DOHH2 (cell line): Measurements from ENCODE around the gene POLN.

Experiments used
- H3F3A ChIP-seq: fragments of 200-600 bp; sonication (generic), shearing (Covaris generic); 2 replicates; pipeline ENCODE4 v1.6.0; 2016; ENCODE audit warnings: antibody characterized with exemption, mild to moderate bottlenecking; ENCODE audit not compliant: control insufficient read depth, insufficient read depth
- H3K27ac ChIP-seq: fragments of 200-600 bp; sonication (generic); 2 replicates; pipeline ENCODE4 v1.5.1; 2014; ENCODE audit warnings: low read depth, mild to moderate bottlenecking, low read length, moderate library complexity
- H3K27me3 ChIP-seq: fragments of 200-600 bp; sonication (generic); 2 replicates; pipeline ENCODE4 v1.6.1; 2014; ENCODE audit warnings: mild to moderate bottlenecking, low read length, mixed read lengths; ENCODE audit not compliant: control insufficient read depth
- H3K36me3 ChIP-seq: fragments of 200-600 bp; sonication (generic); 2 replicates; pipeline ENCODE4 v1.6.1; 2014; ENCODE audit warnings: mild to moderate bottlenecking, low read length, moderate library complexity, mixed read lengths; ENCODE audit not compliant: control insufficient read depth
- H3K4me1 ChIP-seq: fragments of 200-600 bp; sonication (generic); 2 replicates; pipeline ENCODE4 v1.6.1; 2014; ENCODE audit warnings: mild to moderate bottlenecking, low read length, mixed read lengths; ENCODE audit not compliant: control insufficient read depth
- H3K4me2 ChIP-seq: fragments of 200-600 bp; sonication (generic); 2 replicates; pipeline ENCODE4 v1.6.0; 2014; ENCODE audit warnings: mild to moderate bottlenecking, low read length, moderate library complexity
- H3K4me3 ChIP-seq: fragments of 200-600 bp; sonication (generic); 2 replicates; pipeline ENCODE4 v1.5.1; 2014; ENCODE audit warnings: mild to moderate bottlenecking, low read length, mixed read lengths
- H3K79me2 ChIP-seq: fragments of 200-600 bp; sonication (generic); 2 replicates; pipeline ENCODE4 v1.6.1; 2014; ENCODE audit warnings: mild to moderate bottlenecking, low read length, mixed read lengths; ENCODE audit not compliant: control insufficient read depth
- H3K9me2 ChIP-seq: fragments of 200-600 bp; sonication (generic); replicated peaks from 2 replicates; pipeline ENCODE4 v1.6.1; 2014; ENCODE audit warnings: mild to moderate bottlenecking, low read length, mixed read lengths; ENCODE audit not compliant: control insufficient read depth
- H3K9me3 ChIP-seq: fragments of 200-600 bp; sonication (generic); 2 replicates; pipeline ENCODE4 v1.6.1; 2014; ENCODE audit warnings: antibody characterized with exemption, low read length, mixed read lengths; ENCODE audit not compliant: control insufficient read depth, insufficient read depth
- H4K20me1 ChIP-seq: fragments of 200-600 bp; sonication (generic); 2 replicates; pipeline ENCODE4 v1.6.0; 2014; ENCODE audit warnings: low read depth, mild to moderate bottlenecking, antibody characterized with exemption, low read length, moderate library complexity; ENCODE audit not compliant: control insufficient read depth, insufficient read depth
- EZH2phosphoT487 ChIP-seq: fragments of 200-600 bp; sonication (generic); IDR thresholded peaks from 2 replicates; pipeline ENCODE4 v1.6.1; 2017; ENCODE audit warnings: borderline replicate concordance, mild to moderate bottlenecking, antibody characterized with exemption, low read length, moderate library complexity, mixed read lengths
- TF ChIP-seq, protein P1 (sequence below): fragments of 200-600 bp; sonication (generic); IDR thresholded peaks from one replicate; pipeline ENCODE4 v1.5.1; 2014; ENCODE audit warnings: antibody characterized with exemption, mild to moderate bottlenecking, low read depth, low read length; ENCODE audit not compliant: poor library complexity, severe bottlenecking

The POLN gene

DNA sequence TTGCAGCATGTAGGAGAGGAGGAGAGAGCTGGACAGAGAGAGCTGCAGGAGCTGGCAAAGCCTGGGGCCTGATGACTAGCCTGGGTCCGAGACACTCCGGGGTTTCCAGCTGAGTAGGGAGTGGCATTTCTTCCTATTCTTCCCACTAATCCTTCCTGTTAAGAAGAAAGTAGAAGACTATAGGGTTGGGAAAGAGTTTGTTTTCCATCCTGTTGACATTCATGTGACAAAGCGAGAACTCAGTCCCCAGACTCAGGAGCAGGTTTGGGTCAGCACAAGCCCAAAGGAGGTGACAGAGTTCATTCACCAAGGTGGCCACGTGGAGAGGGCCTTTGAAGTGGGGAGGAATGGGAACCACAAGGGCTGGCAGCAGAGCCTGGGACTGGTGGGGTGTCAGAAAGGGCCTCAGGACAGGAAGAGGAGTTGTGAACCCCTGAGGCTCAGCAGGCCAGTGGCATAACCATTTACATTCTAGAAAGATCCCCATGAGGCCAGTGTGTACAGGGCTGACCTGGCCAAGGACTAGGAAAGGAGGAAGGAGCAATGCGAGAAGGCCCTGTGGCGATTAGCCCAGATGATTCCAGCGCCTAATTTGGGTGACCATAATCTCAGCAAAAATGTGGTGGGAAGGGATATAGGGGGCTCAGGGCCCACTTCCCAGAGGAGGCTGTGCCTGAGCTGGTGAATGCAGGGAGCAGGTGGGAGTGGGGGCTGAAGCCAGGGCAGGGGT lies 3.3 kb upstream of the POLN start:
- no peaks in the 10 kb centered on the region for H3K27me3 ChIP-seq
- no peak overlapping the region for H3K27ac ChIP-seq
- no peaks in the 10 kb centered on the region for H3K9me2 ChIP-seq

DNA sequence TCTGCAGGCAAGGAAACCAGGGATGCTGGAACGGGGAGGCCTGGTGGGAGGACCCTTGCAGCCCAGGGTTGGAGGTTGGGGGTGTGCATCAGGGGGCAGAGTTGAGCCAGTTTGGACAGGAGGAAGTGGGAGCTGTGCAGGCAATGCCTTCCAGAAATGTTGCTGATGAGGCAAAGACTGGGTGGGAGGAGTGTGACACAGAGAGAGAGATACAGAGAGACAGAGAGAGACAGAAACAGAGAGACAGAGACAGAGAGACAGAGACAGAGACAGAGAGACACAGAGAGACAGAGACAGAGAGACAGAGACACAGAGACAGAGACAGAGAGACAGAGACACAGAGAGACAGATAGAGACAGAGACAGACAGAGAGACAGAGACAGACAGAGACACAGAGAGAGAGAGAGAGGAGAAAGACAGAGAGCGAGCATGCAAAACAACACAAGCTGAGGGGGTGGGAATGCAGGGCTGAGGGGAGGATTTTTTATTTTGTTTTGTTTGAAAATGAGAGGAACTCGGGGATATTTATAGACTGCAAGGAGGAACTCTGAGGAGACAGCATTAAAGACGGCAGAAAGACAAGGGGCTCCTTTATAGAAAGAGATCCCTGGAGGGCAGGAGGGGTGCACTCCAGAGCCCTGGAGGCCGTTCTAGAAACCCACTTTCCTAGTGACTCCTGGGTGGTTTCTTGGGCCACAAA lies 1.9 kb upstream of the POLN start:
- no peak for TF ChIP-seq EZH2phosphoT487
- TF ChIP-seq, protein P1, sequence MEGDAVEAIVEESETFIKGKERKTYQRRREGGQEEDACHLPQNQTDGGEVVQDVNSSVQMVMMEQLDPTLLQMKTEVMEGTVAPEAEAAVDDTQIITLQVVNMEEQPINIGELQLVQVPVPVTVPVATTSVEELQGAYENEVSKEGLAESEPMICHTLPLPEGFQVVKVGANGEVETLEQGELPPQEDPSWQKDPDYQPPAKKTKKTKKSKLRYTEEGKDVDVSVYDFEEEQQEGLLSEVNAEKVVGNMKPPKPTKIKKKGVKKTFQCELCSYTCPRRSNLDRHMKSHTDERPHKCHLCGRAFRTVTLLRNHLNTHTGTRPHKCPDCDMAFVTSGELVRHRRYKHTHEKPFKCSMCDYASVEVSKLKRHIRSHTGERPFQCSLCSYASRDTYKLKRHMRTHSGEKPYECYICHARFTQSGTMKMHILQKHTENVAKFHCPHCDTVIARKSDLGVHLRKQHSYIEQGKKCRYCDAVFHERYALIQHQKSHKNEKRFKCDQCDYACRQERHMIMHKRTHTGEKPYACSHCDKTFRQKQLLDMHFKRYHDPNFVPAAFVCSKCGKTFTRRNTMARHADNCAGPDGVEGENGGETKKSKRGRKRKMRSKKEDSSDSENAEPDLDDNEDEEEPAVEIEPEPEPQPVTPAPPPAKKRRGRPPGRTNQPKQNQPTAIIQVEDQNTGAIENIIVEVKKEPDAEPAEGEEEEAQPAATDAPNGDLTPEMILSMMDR = peak; percentile 27

More for the DNA sequence above, 3.3 kb upstream of the POLN start:
- no peaks in the 10 kb centered on the region for H3K9me3 ChIP-seq
- peaks cover 16% of the 10 kb centered on the region for H3K79me2 ChIP-seq
- H3K4me1 ChIP-seq = peaks cover 25% of the 10 kb centered on the region
- TF ChIP-seq, protein P1 = no peak
- TF ChIP-seq EZH2phosphoT487 = no peak
- peaks cover 2% of the 10 kb centered on the region for H3K36me3 ChIP-seq
- H4K20me1 ChIP-seq = peaks cover 12% of the 10 kb centered on the region
- no peak overlapping the region for H3K4me3 ChIP-seq
- peaks cover 9% of the 10 kb centered on the region for H3F3A ChIP-seq
- H3K4me2 ChIP-seq = no peak overlapping the region

GRCh38 chr4:2241003-2241402 lies 918 bp downstream of the POLN start:
- peak overlapping the region; percentile 77 for H3K4me2 ChIP-seq
- peaks cover 55% of the 10 kb centered on the region for H3K79me2 ChIP-seq
- no peaks in the 10 kb centered on the region for H3K9me2 ChIP-seq
- H3K9me3 ChIP-seq = no peaks in the 10 kb centered on the region
- H3K4me1 ChIP-seq = peaks cover 55% of the 10 kb centered on the region
- no peak for TF ChIP-seq EZH2phosphoT487
- TF ChIP-seq, protein P1 = no peak
- H3K36me3 ChIP-seq = peaks cover 39% of the 10 kb centered on the region
- H4K20me1 ChIP-seq = peaks cover 31% of the 10 kb centered on the region
- peak overlapping the region; percentile 91 for H3K4me3 ChIP-seq
- peaks cover 9% of the 10 kb centered on the region for H3F3A ChIP-seq
- H3K27ac ChIP-seq = peak overlapping the region; percentile 60
- no peaks in the 10 kb centered on the region for H3K27me3 ChIP-seq

More for the DNA sequence above, 1.9 kb upstream of the POLN start:
- Histone ChIP-seq H3K4me2 (peak overlapping the region; percentile 60), H3K4me3 (peak overlapping the region; percentile 29), H3K9me3 (no peaks in the 10 kb centered on the region), H4K20me1 (peaks cover 22% of the 10 kb centered on the region), H3K4me1 (peaks cover 39% of the 10 kb centered on the region), H3K79me2 (peaks cover 30% of the 10 kb centered on the region), H3K9me2 (no peaks in the 10 kb centered on the region), H3K36me3 (peaks cover 16% of the 10 kb centered on the region), H3K27me3 (no peaks in the 10 kb centered on the region), H3K27ac (no peak overlapping the region), H3F3A (peaks cover 9% of the 10 kb centered on the region)
